Raji (cell line): ENCODE data around the gene EML6.

Experiments used
- POLR2A ChIP-seq: IDR thresholded peaks from 2 replicates; pipeline ENCODE4 v1.6.1; 2011; ENCODE audit warnings: low read depth, low read length, control low read depth; ENCODE audit not compliant: insufficient read depth

The EML6 gene

GRCh38 chr2:54916637-54917036 lies 193.2 kb downstream of the EML6 start:
- no peak for TF ChIP-seq POLR2A

GRCh38 chr2:54918647-54919280 lies 195.3 kb downstream of the EML6 start:
- no peak for TF ChIP-seq POLR2A

- no peak for TF ChIP-seq POLR2A
These were observed 197.2 kb downstream of the EML6 start for GRCh38 chr2:54920660-54921059.

GRCh38 chr2:54924121-54924520 lies 200.7 kb downstream of the EML6 start:
- no peak for TF ChIP-seq POLR2A

DNA sequence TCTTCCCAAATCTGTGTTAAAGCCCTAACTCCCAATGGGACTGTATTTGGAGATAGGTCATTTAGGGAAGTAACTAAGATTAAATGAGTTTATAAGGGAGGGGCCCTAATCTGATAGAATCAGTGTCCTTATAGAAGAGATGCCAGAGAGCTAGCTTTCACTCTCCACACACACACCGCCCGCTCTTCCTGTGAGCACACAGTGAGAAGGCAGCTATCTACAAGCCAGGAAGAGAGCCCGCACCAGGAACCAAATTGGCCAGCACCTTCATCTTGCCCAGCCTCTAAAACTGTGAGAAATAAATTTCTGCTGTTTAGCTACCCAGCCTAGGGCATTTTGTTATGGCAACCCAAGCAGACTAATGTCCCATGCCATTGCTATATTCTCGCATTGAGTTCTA lies 201.6 kb downstream of the EML6 start:
- no peak for TF ChIP-seq POLR2A

DNA sequence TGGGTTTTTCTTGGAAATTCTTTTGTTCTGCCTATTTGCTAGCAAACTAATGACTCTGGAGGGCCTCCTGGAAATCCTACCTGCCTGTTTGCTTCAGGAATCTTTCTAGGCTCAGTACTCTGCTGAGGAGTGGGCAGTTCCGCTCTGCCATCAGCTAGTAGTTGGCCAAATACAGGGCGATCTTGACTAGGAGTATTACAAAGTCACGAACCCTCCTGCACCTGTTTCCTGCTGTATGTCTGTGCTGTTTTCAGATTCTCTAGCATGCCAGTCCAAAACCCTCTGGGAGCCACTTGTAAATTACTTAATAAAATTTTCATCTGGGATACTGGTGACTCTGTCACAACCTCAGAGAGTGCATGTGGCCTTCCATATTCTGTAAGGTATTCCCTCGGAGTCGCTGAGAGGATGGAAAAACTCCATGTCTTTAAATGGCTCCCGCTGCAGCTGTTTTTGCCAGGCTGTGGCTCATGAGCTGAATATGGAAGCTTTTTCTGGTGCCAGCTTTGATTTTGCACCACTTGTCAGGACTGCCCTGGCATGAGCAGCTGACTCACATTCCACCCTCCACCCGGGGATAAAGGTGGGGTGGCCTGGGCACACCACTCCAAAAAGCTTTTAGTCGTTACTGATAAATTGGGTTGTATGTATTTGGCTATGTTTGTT lies 203.8 kb downstream of the EML6 start:
- TF ChIP-seq POLR2A: no peak

DNA sequence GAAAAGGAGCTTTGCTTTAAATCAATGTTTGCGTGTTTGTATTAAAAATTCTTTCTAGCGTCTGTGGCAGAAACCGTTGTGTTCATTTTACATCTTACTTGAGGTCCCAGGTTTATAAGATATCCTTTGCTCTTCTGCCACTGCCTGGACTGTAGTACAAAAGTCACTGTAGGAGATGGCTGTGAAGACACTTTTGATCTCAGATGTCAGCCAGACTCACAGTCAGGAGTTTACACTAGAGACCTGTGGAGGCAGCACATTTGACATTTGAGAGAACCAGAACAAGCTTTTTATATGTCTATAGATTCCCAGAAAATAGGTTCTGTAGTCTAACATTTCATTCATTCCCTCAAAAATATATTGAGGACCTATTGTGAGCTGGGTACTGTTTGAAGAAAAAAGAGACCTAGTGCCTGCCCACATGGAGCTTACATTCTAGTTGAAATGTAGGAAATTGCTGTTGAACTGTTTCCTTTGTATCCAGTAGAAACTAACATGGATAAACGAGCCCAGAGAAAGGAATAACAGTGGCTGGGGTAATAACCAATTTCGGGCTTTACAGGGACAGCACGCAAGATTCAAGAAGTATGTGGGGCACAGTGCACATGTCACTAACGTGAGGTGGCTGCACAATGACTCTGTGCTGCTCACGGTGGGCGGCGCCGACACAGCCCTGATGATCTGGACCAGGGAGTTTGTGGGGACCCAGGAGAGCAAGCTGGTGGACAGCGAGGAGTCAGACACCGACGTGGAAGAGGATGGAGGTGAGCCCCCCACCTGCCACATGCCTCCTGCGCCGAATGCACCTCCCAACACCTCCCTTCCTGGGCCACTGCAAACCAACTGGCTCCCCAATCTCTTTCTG lies 204.5 kb downstream of the EML6 start:
- TF ChIP-seq POLR2A: no peak

- no peak for TF ChIP-seq POLR2A
These were observed 205.3 kb downstream of the EML6 start for GRCh38 chr2:54928719-54929118.

- no peak for TF ChIP-seq POLR2A
These were observed 208.0 kb downstream of the EML6 start for GRCh38 chr2:54931473-54931872.

- no peak for TF ChIP-seq POLR2A
These were observed 211.9 kb downstream of the EML6 start for GRCh38 chr2:54935389-54935788.

- no peak for TF ChIP-seq POLR2A
These were observed 213.3 kb downstream of the EML6 start for GRCh38 chr2:54936766-54937165.

DNA sequence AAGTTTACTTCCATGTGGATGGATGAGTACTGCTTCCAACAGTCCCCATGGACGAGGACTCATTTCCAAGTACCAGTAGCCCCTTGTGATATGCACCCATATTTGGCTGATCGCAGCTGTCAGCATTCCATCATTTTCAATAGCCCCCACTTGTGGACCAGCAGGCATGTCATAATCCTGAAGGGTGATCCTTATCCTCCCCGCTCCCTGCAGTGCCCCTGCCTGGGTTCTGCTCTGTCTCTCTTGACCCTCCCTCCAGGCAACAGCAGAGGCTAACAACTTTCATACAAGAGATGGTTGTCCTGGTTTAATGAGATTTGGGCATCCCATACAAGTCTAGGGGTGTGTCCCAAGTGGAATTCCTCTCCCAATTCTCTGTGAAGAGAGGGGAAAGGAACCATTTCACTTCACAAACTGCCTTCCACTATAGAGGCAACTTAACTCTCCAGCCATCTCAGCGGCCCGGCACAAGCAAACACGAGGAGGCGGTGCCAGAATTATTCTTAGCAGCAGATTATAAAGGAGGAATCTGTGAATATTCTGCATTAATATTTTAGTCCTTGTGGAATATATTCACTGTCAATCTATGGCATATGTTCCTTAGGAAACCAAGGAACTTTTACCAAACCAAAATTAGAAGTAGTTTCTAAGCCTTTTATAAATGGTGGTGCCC lies 216.1 kb downstream of the EML6 start:
- TF ChIP-seq POLR2A: no peak

GRCh38 chr2:54940723-54941122 lies 217.3 kb downstream of the EML6 start:
- TF ChIP-seq POLR2A: no peak

DNA sequence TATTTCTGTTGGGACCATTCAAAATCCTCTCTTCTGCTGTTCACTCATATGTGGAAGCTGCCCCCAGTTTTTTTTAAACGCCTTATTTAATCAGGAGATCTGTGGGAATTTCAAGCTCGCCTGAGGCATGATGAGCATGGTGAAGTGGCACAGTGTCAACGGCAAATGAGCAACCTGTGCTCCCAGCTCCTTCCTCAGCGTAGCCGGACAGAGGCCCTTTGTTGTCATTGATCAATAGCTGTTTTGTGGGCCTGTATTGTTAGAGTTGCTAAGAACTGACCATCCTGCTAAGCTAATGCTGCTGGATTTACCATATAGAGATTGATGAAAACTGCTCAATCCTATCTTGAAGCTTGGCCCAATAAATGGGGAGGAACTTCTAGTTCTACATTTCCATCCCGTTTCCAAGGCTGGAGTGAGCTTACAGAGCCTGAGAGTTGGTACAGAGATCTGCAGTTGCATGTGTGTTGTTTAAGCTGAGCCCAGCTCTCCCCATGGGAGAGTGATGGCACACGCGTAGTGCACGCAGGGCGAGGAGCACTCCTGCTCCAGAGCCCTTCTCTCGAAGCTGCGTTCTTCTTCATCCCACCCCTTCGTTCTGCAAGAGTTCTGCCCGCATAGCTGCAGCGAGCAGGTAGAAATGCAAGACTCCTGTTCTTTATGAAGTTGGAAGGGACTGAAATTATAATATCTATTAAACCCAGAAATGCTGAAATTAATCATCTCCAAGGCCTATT lies 218.0 kb downstream of the EML6 start:
- TF ChIP-seq POLR2A: no peak

GRCh38 chr2:54942373-54942772 lies 218.9 kb downstream of the EML6 start:
- no peak for TF ChIP-seq POLR2A

GRCh38 chr2:54944724-54945326 lies 221.4 kb downstream of the EML6 start:
- no peak for TF ChIP-seq POLR2A
